Keratinocyte (primary cell): ENCODE measurements around the gene OBSL1. TPM values are rescaled to one million over a fixed set of nuclear protein-coding genes. Genes with fewer than 3 reads are reported as not detected.

Experiments
- DNase-seq: peaks from one replicate; pipeline ENCODE4 v3.0.0-alpha.2; 2011; ENCODE audit warnings: low read depth, missing footprints, low spot score
- FAIRE-seq: peaks from 2 replicates; lab custom pipeline; 2011; peaks lifted over from hg19 to GRCh38; lab: Jason Lieb, UNC
- H2AFZ ChIP-seq: 2 replicates; pipeline ENCODE4 v1.6.0; 2012; ENCODE audit warnings: low read length, control low read depth, inconsistent platforms; ENCODE audit not compliant: control insufficient read depth
- H3K27ac ChIP-seq: 2 replicates; pipeline ENCODE4 v1.5.1; 2011; ENCODE audit warnings: low read length; ENCODE audit not compliant: control insufficient read depth, insufficient read depth
- H3K27me3 ChIP-seq: 3 replicates; pipeline ENCODE4 v1.6.0; 2011; ENCODE audit warnings: low read length; ENCODE audit not compliant: control insufficient read depth, insufficient read depth; ENCODE audit errors: extremely low read depth
- H3K36me3 ChIP-seq, 2 experiments: 2 replicates in 1 of 2; 3 replicates in 1 of 2; pipeline ENCODE4 v1.5.1; 2011; ENCODE audit warnings: low read length in 2 of 2, mild to moderate bottlenecking in 1 of 2; ENCODE audit not compliant: control insufficient read depth in 2 of 2, insufficient read depth in 2 of 2; ENCODE audit errors: extremely low read depth in 1 of 2
- H3K4me1 ChIP-seq: 3 replicates; pipeline ENCODE4 v1.5.1; 2011; ENCODE audit warnings: low read length; ENCODE audit not compliant: control insufficient read depth, insufficient read depth; ENCODE audit errors: extremely low read depth
- H3K4me2 ChIP-seq: 3 replicates; pipeline ENCODE4 v1.6.0; 2011; ENCODE audit warnings: low read depth, low read length; ENCODE audit not compliant: control insufficient read depth, insufficient read depth; ENCODE audit errors: extremely low read depth
- H3K4me3 ChIP-seq, 3 experiments: fragments of 200-600 bp in 1 of 3; sonication (generic) in 1 of 3; 2 replicates in 2 of 3; 3 replicates in 1 of 3; pipeline ENCODE4 v1.5.1; 2011 to 2016; ENCODE audit warnings: low read length in 3 of 3, mild to moderate bottlenecking in 3 of 3, control low read depth in 2 of 3, inconsistent platforms in 1 of 3, low read depth in 1 of 3, mixed read lengths in 1 of 3, mixed run types in 1 of 3, moderate library complexity in 1 of 3; ENCODE audit not compliant: control insufficient read depth in 2 of 3, insufficient read depth in 2 of 3; ENCODE audit errors: extremely low read depth in 1 of 3
- H3K79me2 ChIP-seq: 2 replicates; pipeline ENCODE4 v1.6.0; 2012; ENCODE audit warnings: low read length; ENCODE audit not compliant: control insufficient read depth, insufficient read depth
- H3K9ac ChIP-seq: 3 replicates; pipeline ENCODE4 v1.6.0; 2011; ENCODE audit warnings: low read length; ENCODE audit not compliant: control insufficient read depth, insufficient read depth; ENCODE audit errors: extremely low read depth
- H3K9me1 ChIP-seq: 3 replicates; pipeline ENCODE4 v1.6.0; 2011; ENCODE audit warnings: low read length; ENCODE audit not compliant: control insufficient read depth, insufficient read depth; ENCODE audit errors: extremely low read depth
- H3K9me3 ChIP-seq: 2 replicates; pipeline ENCODE4 v1.5.1; 2012; ENCODE audit warnings: low read depth, low read length; ENCODE audit not compliant: control insufficient read depth
- H4K20me1 ChIP-seq: 3 replicates; pipeline ENCODE4 v1.6.0; 2011; ENCODE audit warnings: low read length; ENCODE audit not compliant: control insufficient read depth, insufficient read depth; ENCODE audit errors: extremely low read depth
- EZH2 ChIP-seq: IDR thresholded peaks from one replicate; pipeline ENCODE4 v1.6.1; 2012; ENCODE audit warnings: inconsistent platforms, mild to moderate bottlenecking, low read length, moderate library complexity
- dilution Hi-C: fragments of 300-500 bp; cut with MboI; formaldehyde crosslinking; loops from one replicate; pipeline ENCODE4 v1.7.0; 2020; ENCODE audit warnings: low sequenced_read_pairs; ENCODE audit not compliant: extremely low pct_ligation_motif_present
- polyA plus RNA-seq, 5 experiments: library from polyadenylated mRNA; depleted of rRNA in 3 of 5; stranded (reverse) in 3 of 5; stranded (forward) in 1 of 5; unstranded in 1 of 5; fragments of >200 nt; gene quantifications; 1 replicate in 1 of 5; 2 replicates in 3 of 5; 3 replicates in 1 of 5; pipeline versions ENCODE4 v1.2.1 to v1.2.3, GENCODE V29; 2011 to 2012; ENCODE audit warnings: missing spikeins in 2 of 5, low read depth in 1 of 5, low replicate concordance in 1 of 5
- TF ChIP-seq, protein P1 (sequence below), 3 experiments: IDR thresholded peaks in 1 of 3; conservative IDR thresholded peaks in 1 of 3; optimal IDR thresholded peaks in 1 of 3; 2 replicates in 2 of 3; 3 replicates in 1 of 3; pipeline versions ENCODE3 to v1.5.1; 2011; ENCODE audit warnings: low read length in 3 of 3, mild to moderate bottlenecking in 3 of 3, moderate library complexity in 2 of 3, control low read depth in 1 of 3, inconsistent platforms in 1 of 3; ENCODE audit not compliant: insufficient read depth in 2 of 3; ENCODE audit errors: extremely low read depth in 1 of 3

Gene OBSL1
- polyA plus RNA-seq, 1 donor (not counting 4 experiments of a cell fraction or from before 2014, with no cell fraction given): 9.3 TPM

DNA sequence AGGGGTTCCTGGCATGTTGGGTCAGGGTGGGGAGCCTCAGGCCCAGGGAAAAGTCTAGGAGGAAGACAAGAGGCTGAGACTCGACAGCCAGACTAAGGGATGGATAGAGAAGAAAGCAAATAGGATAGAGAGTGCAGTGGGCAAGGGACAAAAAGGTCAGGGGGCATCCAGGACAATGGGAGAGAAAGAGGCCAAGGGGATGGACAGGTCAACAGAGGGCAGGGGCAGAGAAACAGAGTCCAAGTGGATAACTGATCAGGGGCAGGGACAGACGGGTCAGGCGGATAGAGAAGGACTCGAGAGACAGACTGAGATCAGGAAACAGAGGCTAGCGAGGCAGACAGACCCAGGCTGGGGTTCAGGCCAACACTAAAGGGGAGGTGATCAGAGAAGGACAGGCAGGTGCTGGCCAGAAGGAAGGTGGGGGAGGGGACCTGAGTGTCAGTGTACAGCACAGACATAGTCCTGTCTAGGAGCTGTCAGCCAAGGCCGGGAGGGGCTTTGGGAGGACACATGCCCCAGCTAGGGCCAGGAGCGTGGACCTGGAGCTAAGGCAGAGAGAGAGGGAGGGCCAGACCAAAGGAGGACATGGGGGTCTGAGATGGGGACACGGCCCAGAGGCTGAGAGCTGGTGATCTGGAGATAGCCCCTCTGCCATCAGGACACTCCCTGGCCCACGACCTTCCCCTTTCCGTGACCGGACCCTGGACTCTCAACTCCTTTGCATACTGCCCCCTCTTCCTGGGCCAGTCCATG lies 44.8 kb downstream of the OBSL1 start:
- Histone ChIP-seq H3K4me3 (no peak overlapping the region), H3K27ac (no peak overlapping the region), H3K9me3 (no peaks in the 10 kb centered on the region), H3K9me1 (no peaks in the 10 kb centered on the region), H3K79me2 (no peaks in the 10 kb centered on the region), H3K4me2 (no peak overlapping the region), H2AFZ (no peak overlapping the region), H3K4me1 (peaks cover 8% of the 10 kb centered on the region), H3K36me3 (no peaks in the 10 kb centered on the region), H4K20me1 (peaks cover 3% of the 10 kb centered on the region), H3K27me3 (peaks cover 52% of the 10 kb centered on the region), H3K9ac (no peak overlapping the region)
- DNase-seq (no peak), FAIRE-seq (no peak)
- dilution Hi-C loops: no loop called here
- TF ChIP-seq, protein P1, sequence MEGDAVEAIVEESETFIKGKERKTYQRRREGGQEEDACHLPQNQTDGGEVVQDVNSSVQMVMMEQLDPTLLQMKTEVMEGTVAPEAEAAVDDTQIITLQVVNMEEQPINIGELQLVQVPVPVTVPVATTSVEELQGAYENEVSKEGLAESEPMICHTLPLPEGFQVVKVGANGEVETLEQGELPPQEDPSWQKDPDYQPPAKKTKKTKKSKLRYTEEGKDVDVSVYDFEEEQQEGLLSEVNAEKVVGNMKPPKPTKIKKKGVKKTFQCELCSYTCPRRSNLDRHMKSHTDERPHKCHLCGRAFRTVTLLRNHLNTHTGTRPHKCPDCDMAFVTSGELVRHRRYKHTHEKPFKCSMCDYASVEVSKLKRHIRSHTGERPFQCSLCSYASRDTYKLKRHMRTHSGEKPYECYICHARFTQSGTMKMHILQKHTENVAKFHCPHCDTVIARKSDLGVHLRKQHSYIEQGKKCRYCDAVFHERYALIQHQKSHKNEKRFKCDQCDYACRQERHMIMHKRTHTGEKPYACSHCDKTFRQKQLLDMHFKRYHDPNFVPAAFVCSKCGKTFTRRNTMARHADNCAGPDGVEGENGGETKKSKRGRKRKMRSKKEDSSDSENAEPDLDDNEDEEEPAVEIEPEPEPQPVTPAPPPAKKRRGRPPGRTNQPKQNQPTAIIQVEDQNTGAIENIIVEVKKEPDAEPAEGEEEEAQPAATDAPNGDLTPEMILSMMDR (optimal IDR thresholded peaks at IDR 0.05 in 1 of 3, IDR thresholded peaks at IDR 0.05 in 1 of 3, conservative IDR thresholded peaks at IDR 0.05 in 1 of 3; ENCODE audit: extremely low read depth in 1 of 3, insufficient read depth in 2 of 3, low read length in 3 of 3): no peak
- no peak for TF ChIP-seq EZH2

DNA sequence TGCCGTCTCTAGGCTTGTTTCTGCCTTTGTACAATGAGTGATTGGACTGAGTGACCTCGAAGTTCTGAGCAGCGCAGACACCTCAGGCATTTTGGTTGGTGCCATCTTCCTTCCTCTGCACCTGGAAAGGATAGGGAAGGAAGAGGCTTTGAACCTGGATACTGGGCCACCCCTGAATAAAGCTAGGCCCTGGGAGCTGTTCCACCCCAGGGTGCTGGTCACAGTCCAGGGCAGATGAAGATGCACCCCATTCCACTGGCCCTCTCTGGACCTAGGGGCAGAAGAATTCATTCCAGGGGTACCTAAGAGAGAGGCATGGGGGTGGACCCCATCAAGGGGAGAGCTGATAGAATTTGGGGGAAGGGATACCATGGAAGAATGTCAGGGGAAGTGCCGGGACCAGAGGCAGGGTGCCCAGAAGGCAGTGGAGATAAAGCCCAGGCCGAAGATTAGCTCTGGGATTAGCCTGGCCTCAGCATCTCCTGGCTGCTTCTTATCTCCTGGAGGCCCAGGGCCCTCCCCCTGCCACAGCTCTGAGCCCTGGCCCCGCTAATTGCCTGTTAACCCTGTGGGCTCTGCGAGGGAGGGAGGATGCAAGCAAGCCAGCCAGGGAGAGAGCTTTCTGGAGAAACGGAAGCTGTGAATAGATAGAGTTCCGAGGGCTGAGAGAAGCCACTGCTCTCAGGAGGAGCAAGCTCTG lies 45.7 kb downstream of the OBSL1 start:
- TF ChIP-seq EZH2: no peak
- TF ChIP-seq, protein P1 (optimal IDR thresholded peaks at IDR 0.05 in 1 of 3, IDR thresholded peaks at IDR 0.05 in 1 of 3, conservative IDR thresholded peaks at IDR 0.05 in 1 of 3; ENCODE audit: extremely low read depth in 1 of 3, insufficient read depth in 2 of 3, low read length in 3 of 3): no peak
- FAIRE-seq: no peak
- H3K4me2 ChIP-seq: no peak overlapping the region

More for the DNA sequence above, 45.7 kb downstream of the OBSL1 start:
- dilution Hi-C loops: no loop called here
- Histone ChIP-seq H4K20me1 (peaks cover 3% of the 10 kb centered on the region), H3K36me3 (no peaks in the 10 kb centered on the region), H3K27me3 (peaks cover 58% of the 10 kb centered on the region), H3K9ac (no peak overlapping the region), H3K9me3 (no peaks in the 10 kb centered on the region), H2AFZ (no peak overlapping the region), H3K9me1 (no peaks in the 10 kb centered on the region), H3K4me3 (no peak overlapping the region), H3K27ac (no peak overlapping the region), H3K79me2 (no peaks in the 10 kb centered on the region), H3K4me1 (peaks cover 8% of the 10 kb centered on the region)
- DNase-seq: no peak
